HepG2 (cell line): ENCODE results near the gene CDC34. TPM values are rescaled to one million over a fixed set of nuclear protein-coding genes. Genes with fewer than 3 reads are reported as not detected.

Source experiments
- CAMTA2 ChIP-seq: sonication (generic); formaldehyde crosslinking; IDR thresholded peaks from 2 replicates; pipeline ENCODE4 v1.4.0; 2020; ENCODE audit warnings: mild to moderate bottlenecking, missing genetic modification reagents, borderline replicate concordance
- CBX5 ChIP-seq: sonication (generic); formaldehyde crosslinking; IDR thresholded peaks from 2 replicates; pipeline ENCODE4 v1.4.0; 2020; ENCODE audit warnings: missing genetic modification reagents, borderline replicate concordance
- HHEX ChIP-seq: IDR thresholded peaks from 2 replicates; pipeline ENCODE4 v1.6.1; 2016; ENCODE audit warnings: control low read depth
- HMG20B ChIP-seq: conservative IDR thresholded peaks from 2 replicates; pipeline ENCODE4 v1.6.1; 2016; ENCODE audit warnings: missing genetic modification reagents, missing compliant biosample characterization
- RARA ChIP-seq: IDR thresholded peaks from 2 replicates; pipeline ENCODE4 v1.6.1; 2016; ENCODE audit warnings: missing genetic modification reagents, missing compliant biosample characterization
- REL ChIP-seq: sonication (generic); formaldehyde crosslinking; conservative IDR thresholded peaks from 2 replicates; pipeline ENCODE4 v1.8.0; 2022; ENCODE audit warnings: mild to moderate bottlenecking, missing genetic modification reagents, moderate library complexity
- ZBTB7A ChIP-seq: sonication (generic); formaldehyde crosslinking; IDR thresholded peaks from 2 replicates; pipeline ENCODE4 v1.8.0; 2022; ENCODE audit warnings: mild to moderate bottlenecking, missing genetic modification reagents
- ZFP36 ChIP-seq: fragments of 150-350 bp; IDR thresholded peaks from 2 replicates; pipeline ENCODE4 v1.6.1; 2018; ENCODE audit warnings: borderline replicate concordance, low read length, low read depth; ENCODE audit not compliant: partially characterized antibody
- ZFX ChIP-seq: sonication (generic); formaldehyde crosslinking; IDR thresholded peaks from 2 replicates; pipeline ENCODE4 v1.4.0; 2020; ENCODE audit warnings: mild to moderate bottlenecking, low read depth, missing genetic modification reagents, moderate library complexity
- ZNF282 ChIP-seq: fragments of 450-650 bp; IDR thresholded peaks from 2 replicates; pipeline ENCODE4 v1.6.1; 2018; ENCODE audit not compliant: partially characterized antibody
- ZNF430 ChIP-seq: sonication (generic); formaldehyde crosslinking; IDR thresholded peaks from 2 replicates; pipeline ENCODE4 v1.9.0; 2021; ENCODE audit warnings: mild to moderate bottlenecking, missing genetic modification reagents
- polyA plus RNA-seq, 8 experiments: library from polyadenylated mRNA; depleted of rRNA in 3 of 8; stranded (reverse) in 7 of 8; unstranded in 1 of 8; fragments of >200 nt; fragmentation: Illumina TruSeq in 4 of 8; extraction: Trizol in 4 of 8; gene quantifications; 2 replicates each; pipeline versions ENCODE4 v1.2.1 to v1.2.3, GENCODE V29; 2011 to 2016; ENCODE audit warnings: low read depth in 4 of 8, missing spikeins in 1 of 8, mixed read lengths in 1 of 8; ENCODE audit not compliant: insufficient read depth in 1 of 8
- total RNA-seq, 5 experiments: library from RNA; depleted of rRNA; stranded (reverse); fragments of >200 nt; fragmentation: Illumina TruSeq; extraction: Trizol; gene quantifications; 2 replicates each; pipeline ENCODE4 v1.2.3, GENCODE V29; 2016; ENCODE audit warnings: low read depth in 1 of 5
- TF ChIP-seq, protein P1 (sequence below): sonication (generic); formaldehyde crosslinking; IDR thresholded peaks from 2 replicates; pipeline ENCODE4 v1.8.1; 2022; ENCODE audit warnings: low read depth, mild to moderate bottlenecking, missing genetic modification reagents
- TF ChIP-seq, protein P2 (sequence below): sonication (generic); formaldehyde crosslinking; IDR thresholded peaks from 2 replicates; pipeline ENCODE4 v1.5.0; 2020; ENCODE audit warnings: mild to moderate bottlenecking, missing genetic modification reagents, moderate library complexity
- TF ChIP-seq, protein P3 (sequence below): sonication (generic); formaldehyde crosslinking; IDR thresholded peaks from 2 replicates; pipeline ENCODE4 v1.5.0; 2020; ENCODE audit warnings: mild to moderate bottlenecking, missing genetic modification reagents
- TF ChIP-seq, protein P4 (sequence below): IDR thresholded peaks from 2 replicates; pipeline ENCODE4 v1.6.1; 2018; ENCODE audit warnings: missing genetic modification reagents, mild to moderate bottlenecking, missing compliant biosample characterization
- TF ChIP-seq, protein P5 (sequence below): sonication (generic); formaldehyde crosslinking; IDR thresholded peaks from 2 replicates; pipeline ENCODE4 v1.9.0; 2021; ENCODE audit warnings: missing genetic modification reagents, mild to moderate bottlenecking, borderline replicate concordance
- TF ChIP-seq, protein P6 (sequence below): sonication (generic); formaldehyde crosslinking; IDR thresholded peaks from 2 replicates; pipeline ENCODE4 v1.8.1; 2023; ENCODE audit warnings: mild to moderate bottlenecking, missing genetic modification reagents

CDC34 gene
- total and polyA plus RNA-seq, 2 of the 13 experiments (the other 11 are each of a cell fraction or from before 2014, with no cell fraction given), result 138 to 150 TPM

DNA sequence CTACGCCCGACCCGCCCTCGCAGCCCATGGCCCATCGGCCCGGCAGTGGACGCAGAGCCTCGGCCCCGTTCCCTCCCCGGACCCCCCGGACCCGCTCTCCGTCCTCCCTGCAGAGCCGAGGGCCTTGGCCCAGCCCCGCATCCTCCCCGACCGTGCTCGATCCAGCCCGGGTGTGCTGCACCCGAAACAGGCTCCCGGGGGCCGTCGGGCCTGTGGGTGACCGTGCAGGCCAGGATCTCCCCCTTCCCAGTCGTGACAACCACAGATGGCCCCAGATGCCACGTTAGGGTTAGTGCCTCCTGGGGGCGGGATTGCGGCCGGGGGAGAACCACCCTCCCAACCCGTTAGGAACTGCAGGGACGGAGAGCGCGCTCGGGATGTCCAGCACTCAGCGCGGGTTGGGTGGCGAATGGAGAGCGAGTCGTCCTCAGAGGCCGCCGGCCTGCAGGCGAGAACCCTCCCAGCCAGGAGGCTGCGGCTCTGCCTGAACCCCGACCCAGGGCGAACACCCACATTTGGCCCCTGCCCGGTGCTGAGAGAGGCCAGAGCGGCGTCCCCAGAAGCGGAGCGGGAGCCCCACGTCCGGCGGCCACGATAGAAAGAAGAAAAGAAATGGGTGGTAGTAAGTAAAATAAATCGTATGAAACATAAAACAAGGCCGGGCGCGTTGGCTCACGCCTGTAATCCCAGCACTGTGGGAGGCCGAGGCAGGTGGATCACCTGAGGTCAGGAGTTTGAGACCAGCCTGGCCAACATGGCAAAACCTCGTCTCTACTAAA, 42.0 kb upstream of the CDC34 start (continued):
- TF ChIP-seq ZNF282, result no peak
- TF ChIP-seq CBX5, result no peak
- TF ChIP-seq, protein P1, sequence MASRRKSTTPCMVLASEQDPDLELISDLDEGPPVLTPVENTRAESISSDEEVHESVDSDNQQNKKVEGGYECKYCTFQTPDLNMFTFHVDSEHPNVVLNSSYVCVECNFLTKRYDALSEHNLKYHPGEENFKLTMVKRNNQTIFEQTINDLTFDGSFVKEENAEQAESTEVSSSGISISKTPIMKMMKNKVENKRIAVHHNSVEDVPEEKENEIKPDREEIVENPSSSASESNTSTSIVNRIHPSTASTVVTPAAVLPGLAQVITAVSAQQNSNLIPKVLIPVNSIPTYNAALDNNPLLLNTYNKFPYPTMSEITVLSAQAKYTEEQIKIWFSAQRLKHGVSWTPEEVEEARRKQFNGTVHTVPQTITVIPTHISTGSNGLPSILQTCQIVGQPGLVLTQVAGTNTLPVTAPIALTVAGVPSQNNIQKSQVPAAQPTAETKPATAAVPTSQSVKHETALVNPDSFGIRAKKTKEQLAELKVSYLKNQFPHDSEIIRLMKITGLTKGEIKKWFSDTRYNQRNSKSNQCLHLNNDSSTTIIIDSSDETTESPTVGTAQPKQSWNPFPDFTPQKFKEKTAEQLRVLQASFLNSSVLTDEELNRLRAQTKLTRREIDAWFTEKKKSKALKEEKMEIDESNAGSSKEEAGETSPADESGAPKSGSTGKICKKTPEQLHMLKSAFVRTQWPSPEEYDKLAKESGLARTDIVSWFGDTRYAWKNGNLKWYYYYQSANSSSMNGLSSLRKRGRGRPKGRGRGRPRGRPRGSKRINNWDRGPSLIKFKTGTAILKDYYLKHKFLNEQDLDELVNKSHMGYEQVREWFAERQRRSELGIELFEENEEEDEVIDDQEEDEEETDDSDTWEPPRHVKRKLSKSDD (CRISPR knock-in tag), result no peak
- TF ChIP-seq, protein P2, sequence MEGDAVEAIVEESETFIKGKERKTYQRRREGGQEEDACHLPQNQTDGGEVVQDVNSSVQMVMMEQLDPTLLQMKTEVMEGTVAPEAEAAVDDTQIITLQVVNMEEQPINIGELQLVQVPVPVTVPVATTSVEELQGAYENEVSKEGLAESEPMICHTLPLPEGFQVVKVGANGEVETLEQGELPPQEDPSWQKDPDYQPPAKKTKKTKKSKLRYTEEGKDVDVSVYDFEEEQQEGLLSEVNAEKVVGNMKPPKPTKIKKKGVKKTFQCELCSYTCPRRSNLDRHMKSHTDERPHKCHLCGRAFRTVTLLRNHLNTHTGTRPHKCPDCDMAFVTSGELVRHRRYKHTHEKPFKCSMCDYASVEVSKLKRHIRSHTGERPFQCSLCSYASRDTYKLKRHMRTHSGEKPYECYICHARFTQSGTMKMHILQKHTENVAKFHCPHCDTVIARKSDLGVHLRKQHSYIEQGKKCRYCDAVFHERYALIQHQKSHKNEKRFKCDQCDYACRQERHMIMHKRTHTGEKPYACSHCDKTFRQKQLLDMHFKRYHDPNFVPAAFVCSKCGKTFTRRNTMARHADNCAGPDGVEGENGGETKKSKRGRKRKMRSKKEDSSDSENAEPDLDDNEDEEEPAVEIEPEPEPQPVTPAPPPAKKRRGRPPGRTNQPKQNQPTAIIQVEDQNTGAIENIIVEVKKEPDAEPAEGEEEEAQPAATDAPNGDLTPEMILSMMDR, result peak; percentile 42; the same call in 1 of the 2 replicates
- no peak for TF ChIP-seq REL (CRISPR knock-in tag)
- TF ChIP-seq, protein P3, sequence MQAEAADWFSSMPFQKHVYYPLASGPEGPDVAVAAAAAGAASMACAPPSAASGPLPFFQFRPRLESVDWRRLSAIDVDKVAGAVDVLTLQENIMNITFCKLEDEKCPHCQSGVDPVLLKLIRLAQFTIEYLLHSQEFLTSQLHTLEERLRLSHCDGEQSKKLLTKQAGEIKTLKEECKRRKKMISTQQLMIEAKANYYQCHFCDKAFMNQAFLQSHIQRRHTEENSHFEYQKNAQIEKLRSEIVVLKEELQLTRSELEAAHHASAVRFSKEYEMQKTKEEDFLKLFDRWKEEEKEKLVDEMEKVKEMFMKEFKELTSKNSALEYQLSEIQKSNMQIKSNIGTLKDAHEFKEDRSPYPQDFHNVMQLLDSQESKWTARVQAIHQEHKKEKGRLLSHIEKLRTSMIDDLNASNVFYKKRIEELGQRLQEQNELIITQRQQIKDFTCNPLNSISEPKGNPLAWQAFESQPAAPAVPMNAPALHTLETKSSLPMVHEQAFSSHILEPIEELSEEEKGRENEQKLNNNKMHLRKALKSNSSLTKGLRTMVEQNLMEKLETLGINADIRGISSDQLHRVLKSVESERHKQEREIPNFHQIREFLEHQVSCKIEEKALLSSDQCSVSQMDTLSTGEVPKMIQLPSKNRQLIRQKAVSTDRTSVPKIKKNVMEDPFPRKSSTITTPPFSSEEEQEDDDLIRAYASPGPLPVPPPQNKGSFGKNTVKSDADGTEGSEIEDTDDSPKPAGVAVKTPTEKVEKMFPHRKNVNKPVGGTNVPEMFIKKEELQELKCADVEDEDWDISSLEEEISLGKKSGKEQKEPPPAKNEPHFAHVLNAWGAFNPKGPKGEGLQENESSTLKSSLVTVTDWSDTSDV (CRISPR knock-in tag), result 0 out of 2 replicates have a peak, but pooled peaks have one; percentile 18
- TF ChIP-seq, protein P4, sequence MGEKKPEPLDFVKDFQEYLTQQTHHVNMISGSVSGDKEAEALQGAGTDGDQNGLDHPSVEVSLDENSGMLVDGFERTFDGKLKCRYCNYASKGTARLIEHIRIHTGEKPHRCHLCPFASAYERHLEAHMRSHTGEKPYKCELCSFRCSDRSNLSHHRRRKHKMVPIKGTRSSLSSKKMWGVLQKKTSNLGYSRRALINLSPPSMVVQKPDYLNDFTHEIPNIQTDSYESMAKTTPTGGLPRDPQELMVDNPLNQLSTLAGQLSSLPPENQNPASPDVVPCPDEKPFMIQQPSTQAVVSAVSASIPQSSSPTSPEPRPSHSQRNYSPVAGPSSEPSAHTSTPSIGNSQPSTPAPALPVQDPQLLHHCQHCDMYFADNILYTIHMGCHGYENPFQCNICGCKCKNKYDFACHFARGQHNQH, result no peak
- no peak for TF ChIP-seq HHEX (CRISPR knock-in tag)
- TF ChIP-seq ZFP36, result no peak
- peak; percentile 49; the same call in 1 of the 2 replicates for TF ChIP-seq CAMTA2 (CRISPR knock-in tag)
- TF ChIP-seq, protein P5, sequence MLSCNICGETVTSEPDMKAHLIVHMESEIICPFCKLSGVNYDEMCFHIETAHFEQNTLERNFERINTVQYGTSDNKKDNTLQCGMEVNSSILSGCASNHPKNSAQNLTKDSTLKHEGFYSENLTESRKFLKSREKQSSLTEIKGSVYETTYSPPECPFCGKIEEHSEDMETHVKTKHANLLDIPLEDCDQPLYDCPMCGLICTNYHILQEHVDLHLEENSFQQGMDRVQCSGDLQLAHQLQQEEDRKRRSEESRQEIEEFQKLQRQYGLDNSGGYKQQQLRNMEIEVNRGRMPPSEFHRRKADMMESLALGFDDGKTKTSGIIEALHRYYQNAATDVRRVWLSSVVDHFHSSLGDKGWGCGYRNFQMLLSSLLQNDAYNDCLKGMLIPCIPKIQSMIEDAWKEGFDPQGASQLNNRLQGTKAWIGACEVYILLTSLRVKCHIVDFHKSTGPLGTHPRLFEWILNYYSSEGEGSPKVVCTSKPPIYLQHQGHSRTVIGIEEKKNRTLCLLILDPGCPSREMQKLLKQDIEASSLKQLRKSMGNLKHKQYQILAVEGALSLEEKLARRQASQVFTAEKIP (CRISPR knock-in tag), result no peak
- 0 out of 2 replicates have a peak, but pooled peaks have one; percentile 23 for TF ChIP-seq ZNF430 (CRISPR knock-in tag)
- no peak for TF ChIP-seq RARA (CRISPR knock-in tag)
- TF ChIP-seq HMG20B (CRISPR knock-in tag), result no peak
- TF ChIP-seq, protein P6, sequence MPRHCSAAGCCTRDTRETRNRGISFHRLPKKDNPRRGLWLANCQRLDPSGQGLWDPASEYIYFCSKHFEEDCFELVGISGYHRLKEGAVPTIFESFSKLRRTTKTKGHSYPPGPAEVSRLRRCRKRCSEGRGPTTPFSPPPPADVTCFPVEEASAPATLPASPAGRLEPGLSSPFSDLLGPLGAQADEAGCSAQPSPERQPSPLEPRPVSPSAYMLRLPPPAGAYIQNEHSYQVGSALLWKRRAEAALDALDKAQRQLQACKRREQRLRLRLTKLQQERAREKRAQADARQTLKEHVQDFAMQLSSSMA, result no peak
- TF ChIP-seq ZFX (CRISPR knock-in tag), result peak; percentile 85
- TF ChIP-seq ZBTB7A, result no peak; the same call in none of the 2 replicates
